Measurements from ENCODE around the gene NOSTRIN.

DNA sequence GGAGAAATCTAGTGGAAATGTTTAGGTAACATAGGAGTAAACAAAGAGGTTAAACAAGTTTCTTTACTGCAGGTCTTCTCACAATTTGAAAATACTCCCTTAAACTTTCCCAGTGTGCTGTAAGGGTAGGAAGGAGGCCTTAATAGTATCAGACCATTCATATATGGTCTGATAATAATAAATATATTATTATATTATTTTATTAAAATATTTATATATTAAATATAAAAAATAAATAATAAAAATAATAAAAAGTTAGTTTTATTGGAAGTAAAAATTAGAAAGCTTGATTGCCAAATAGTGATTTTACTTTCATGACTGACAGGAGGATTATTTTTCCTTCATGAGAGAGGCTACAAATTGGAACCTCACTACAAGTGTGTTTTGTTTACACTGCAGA lies 7.1 kb downstream of the NOSTRIN start:
- TF ChIP-seq GATA2 (IDR thresholded peaks at IDR 0.05; ENCODE audit: low read depth, low read length) (no peak), GATA3 (IDR thresholded peaks at IDR 0.05; ENCODE audit: low read depth, low read length) (no peak)

All from SH-SY5Y (cell line).